ENCODE data around the gene RHOB.
"Not testable (repeated sequence)": the region's sequence is repeated elsewhere in the genome, so short reads cannot be mapped to it uniquely, and the experiment has no call there.

The RHOB gene

GRCh38 chr2:20446917-20447436 lies at the start of gene RHOB:
RHOB (plus strand) TSS chr2:20447074; CDS start chr2:20447466, 392 bp downstream.
- DNase-seq = peak; percentile 89 to 91

- no peak for DNase-seq
Observed at GRCh38 chr2:20397811-20398447, 48.9 kb upstream of the RHOB start.

- DNase-seq = no peak
Observed at GRCh38 chr2:20398956-20399567, 47.8 kb upstream of the RHOB start.

- DNase-seq = no peak
Observed at GRCh38 chr2:20400306-20400705, 46.6 kb upstream of the RHOB start.

GRCh38 chr2:20400787-20401488 lies 45.9 kb upstream of the RHOB start:
- no peak for DNase-seq

- DNase-seq = no peak
Observed at GRCh38 chr2:20401489-20401835, 45.4 kb upstream of the RHOB start.

- DNase-seq = no peak
Observed at GRCh38 chr2:20403774-20404312, 43.0 kb upstream of the RHOB start.

- no peak for DNase-seq
Observed at GRCh38 chr2:20404950-20405349, 41.9 kb upstream of the RHOB start.

GRCh38 chr2:20409039-20409438 lies 37.8 kb upstream of the RHOB start:
- no peak for DNase-seq

GRCh38 chr2:20410556-20411277 lies 36.2 kb upstream of the RHOB start:
- DNase-seq = no peak

- DNase-seq = no peak
Observed at GRCh38 chr2:20411361-20411894, 35.4 kb upstream of the RHOB start.

GRCh38 chr2:20414806-20415205 lies 32.1 kb upstream of the RHOB start:
- DNase-seq = no peak

GRCh38 chr2:20415511-20415918 lies 31.4 kb upstream of the RHOB start:
- no peak for DNase-seq

- DNase-seq = no peak
Observed at GRCh38 chr2:20416723-20417122, 30.2 kb upstream of the RHOB start.

- DNase-seq = not testable (repeated sequence)
Observed at GRCh38 chr2:20417230-20417821, 29.5 kb upstream of the RHOB start.

GRCh38 chr2:20418519-20418918 lies 28.4 kb upstream of the RHOB start:
- DNase-seq = no peak

- DNase-seq = no peak
Observed at GRCh38 chr2:20419007-20419576, 27.8 kb upstream of the RHOB start.

GRCh38 chr2:20419752-20420151 lies 27.1 kb upstream of the RHOB start:
- no peak for DNase-seq

- no peak for DNase-seq
Observed at GRCh38 chr2:20421336-20421987, 25.4 kb upstream of the RHOB start.

- no peak for DNase-seq
Observed at GRCh38 chr2:20421988-20422370, 24.9 kb upstream of the RHOB start.
